Vagina (tissue), 2 donors: ENCODE results near the gene DOCK4.

Experiments used
- POLR2A ChIP-seq, 2 donors: fragments of 450-650 bp; IDR thresholded peaks; one replicate each; pipeline ENCODE4 v1.6.1; 2017; ENCODE audit warnings: antibody characterized with exemption in 2 of 2, mild to moderate bottlenecking in 2 of 2, moderate library complexity in 2 of 2
- POLR2AphosphoS5 ChIP-seq, 2 donors: sonication (generic); formaldehyde crosslinking; IDR thresholded peaks; one replicate each; pipeline ENCODE4 v1.9.0; 2017; ENCODE audit warnings: antibody characterized with exemption in 2 of 2, mild to moderate bottlenecking in 2 of 2, low read depth in 1 of 2; ENCODE audit not compliant: insufficient read depth in 1 of 2
- TF ChIP-seq, protein P1 (sequence below), 3 experiments: fragments of 450-650 bp in 2 of 3; fragments of 200-600 bp in 1 of 3; sonication (generic) in 1 of 3; IDR thresholded peaks; one replicate each; pipeline ENCODE4 v1.5.1; 2017 to 2019; ENCODE audit warnings: antibody characterized with exemption in 3 of 3, mild to moderate bottlenecking in 2 of 3, moderate library complexity in 2 of 3

GRCh38 chr7:111855161-111855841, 350.9 kb downstream of the DOCK4 start:
- TF ChIP-seq, protein P1, sequence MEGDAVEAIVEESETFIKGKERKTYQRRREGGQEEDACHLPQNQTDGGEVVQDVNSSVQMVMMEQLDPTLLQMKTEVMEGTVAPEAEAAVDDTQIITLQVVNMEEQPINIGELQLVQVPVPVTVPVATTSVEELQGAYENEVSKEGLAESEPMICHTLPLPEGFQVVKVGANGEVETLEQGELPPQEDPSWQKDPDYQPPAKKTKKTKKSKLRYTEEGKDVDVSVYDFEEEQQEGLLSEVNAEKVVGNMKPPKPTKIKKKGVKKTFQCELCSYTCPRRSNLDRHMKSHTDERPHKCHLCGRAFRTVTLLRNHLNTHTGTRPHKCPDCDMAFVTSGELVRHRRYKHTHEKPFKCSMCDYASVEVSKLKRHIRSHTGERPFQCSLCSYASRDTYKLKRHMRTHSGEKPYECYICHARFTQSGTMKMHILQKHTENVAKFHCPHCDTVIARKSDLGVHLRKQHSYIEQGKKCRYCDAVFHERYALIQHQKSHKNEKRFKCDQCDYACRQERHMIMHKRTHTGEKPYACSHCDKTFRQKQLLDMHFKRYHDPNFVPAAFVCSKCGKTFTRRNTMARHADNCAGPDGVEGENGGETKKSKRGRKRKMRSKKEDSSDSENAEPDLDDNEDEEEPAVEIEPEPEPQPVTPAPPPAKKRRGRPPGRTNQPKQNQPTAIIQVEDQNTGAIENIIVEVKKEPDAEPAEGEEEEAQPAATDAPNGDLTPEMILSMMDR (IDR thresholded peaks at IDR 0.05) = no peak
- TF ChIP-seq POLR2A (IDR thresholded peaks at IDR 0.05) (no peak), POLR2AphosphoS5 (IDR thresholded peaks at IDR 0.05; ENCODE audit: insufficient read depth in 1 of 2, low read depth in 1 of 2) (no peak)
